Neuronal stem cell (in vitro differentiated cells): Measurements from ENCODE around the gene STX10.
A peak's percentile ranks its signal among the peaks of the same experiment; 100 is the strongest.

Experiments
- DNase-seq: peaks from one replicate; pipeline ENCODE4 v3.0.0-alpha.2; 2013; ENCODE audit warnings: low spot score
- H2AFZ ChIP-seq: one replicate; pipeline ENCODE4 v1.6.1; 2013; ENCODE audit warnings: mild to moderate bottlenecking, low read length, inconsistent platforms
- H2AK5ac ChIP-seq: 2 replicates; pipeline ENCODE4 v1.6.1; 2013; ENCODE audit warnings: low read depth, mild to moderate bottlenecking, inconsistent platforms, low read length, moderate library complexity, mixed read lengths
- H2BK120ac ChIP-seq: 2 replicates; pipeline ENCODE4 v1.6.1; 2013; ENCODE audit warnings: low read depth, mild to moderate bottlenecking, inconsistent platforms, low read length, moderate library complexity, mixed read lengths
- H2BK12ac ChIP-seq: one replicate; pipeline ENCODE4 v1.6.1; 2013; ENCODE audit warnings: low read length, inconsistent platforms
- H2BK15ac ChIP-seq: 2 replicates; pipeline ENCODE4 v1.6.1; 2013; ENCODE audit warnings: mild to moderate bottlenecking, low read length, inconsistent platforms, mixed read lengths
- H2BK5ac ChIP-seq: one replicate; pipeline ENCODE4 v1.6.1; 2013; ENCODE audit warnings: inconsistent platforms, mild to moderate bottlenecking, low read length, moderate library complexity
- H3K14ac ChIP-seq: one replicate; pipeline ENCODE4 v1.6.1; 2013; ENCODE audit warnings: low read length, inconsistent platforms
- H3K18ac ChIP-seq: 2 replicates; pipeline ENCODE4 v1.6.1; 2013; ENCODE audit warnings: low read length, inconsistent platforms
- H3K23ac ChIP-seq: 2 replicates; pipeline ENCODE4 v1.6.1; 2013; ENCODE audit warnings: low read depth, mild to moderate bottlenecking, mixed read lengths, low read length, inconsistent platforms; ENCODE audit not compliant: poor library complexity
- H3K27ac ChIP-seq: replicated peaks from 3 replicates; pipeline ENCODE4 v1.5.1; 2013; ENCODE audit warnings: low read length, inconsistent platforms
- H3K27me3 ChIP-seq, 3 experiments: 2 replicates each; pipeline ENCODE4 v1.6.1; 2013; ENCODE audit warnings: low read length in 3 of 3, mild to moderate bottlenecking in 2 of 3, inconsistent platforms in 1 of 3, low read depth in 1 of 3, mixed read lengths in 1 of 3, moderate library complexity in 1 of 3; ENCODE audit not compliant: control insufficient read depth in 3 of 3, insufficient read depth in 3 of 3
- H3K36me3 ChIP-seq, 2 donors: replicated peaks in 1 of 2; 2 replicates each; pipeline ENCODE4 v1.6.1; 2013; ENCODE audit warnings: low read length in 2 of 2; ENCODE audit not compliant: control insufficient read depth in 2 of 2, insufficient read depth in 2 of 2
- H3K4ac ChIP-seq: 2 replicates; pipeline ENCODE4 v1.6.1; 2013; ENCODE audit warnings: inconsistent platforms, mild to moderate bottlenecking, low read length, moderate library complexity
- H3K4me1 ChIP-seq, 2 donors: 1 replicate in 1 of 2; 2 replicates in 1 of 2; pipeline ENCODE4 v1.6.1; 2013; ENCODE audit warnings: low read length in 2 of 2, low read depth in 1 of 2; ENCODE audit not compliant: control insufficient read depth in 2 of 2, insufficient read depth in 1 of 2
- H3K4me2 ChIP-seq: one replicate; pipeline ENCODE4 v1.6.1; 2013; ENCODE audit warnings: mild to moderate bottlenecking, low read length, inconsistent platforms; ENCODE audit not compliant: insufficient read depth, poor library complexity, severe bottlenecking
- H3K4me3 ChIP-seq, 2 donors: 2 replicates each; pipeline ENCODE4 v1.5.1; 2013; ENCODE audit warnings: low read length in 2 of 2, mild to moderate bottlenecking in 2 of 2, inconsistent platforms in 1 of 2, moderate library complexity in 1 of 2
- H3K79me1 ChIP-seq: one replicate; pipeline ENCODE4 v1.6.1; 2013; ENCODE audit warnings: low read depth, mild to moderate bottlenecking, inconsistent platforms, low read length, moderate library complexity
- H3K9ac ChIP-seq: one replicate; pipeline ENCODE4 v1.6.1; 2013; ENCODE audit warnings: mild to moderate bottlenecking, low read depth, low read length, inconsistent platforms; ENCODE audit not compliant: poor library complexity
- H3K9me3 ChIP-seq, 2 donors: replicated peaks in 1 of 2; 2 replicates each; pipeline versions ENCODE3 to v1.6.1; 2013; ENCODE audit warnings: low read length in 2 of 2, mild to moderate bottlenecking in 2 of 2, inconsistent platforms in 1 of 2, low read depth in 1 of 2, mixed read lengths in 1 of 2, moderate library complexity in 1 of 2; ENCODE audit not compliant: control insufficient read depth in 2 of 2, insufficient read depth in 1 of 2
- H4K8ac ChIP-seq: one replicate; pipeline ENCODE4 v1.6.1; 2013; ENCODE audit warnings: low read depth, mild to moderate bottlenecking, inconsistent platforms, low read length, moderate library complexity
- H4K91ac ChIP-seq: one replicate; pipeline ENCODE4 v1.6.1; 2013; ENCODE audit warnings: low read length, low read depth, mild to moderate bottlenecking, inconsistent platforms; ENCODE audit not compliant: poor library complexity
- WGBS, 2 donors: extraction: QIAGEN DNeasy Blood & Tissue Kit; methylation state at CpG; one replicate each; pipeline ENCODE4 v1.1.7; 2013; ENCODE audit warnings: missing lambda C conversion rate in 2 of 2, mixed read lengths in 1 of 2; ENCODE audit not compliant: insufficient read length in 2 of 2, insufficient replicate concordance in 1 of 2; ENCODE audit errors: extremely low coverage in 2 of 2; 5-methylcytosine and 5-hydroxymethylcytosine counted together

The STX10 gene

GRCh38 chr19:13094771-13095392 lies 55.3 kb downstream of the STX10 start:
- Histone ChIP-seq H3K4me3 (peak overlapping the region in 1 of 2 donors; percentile 17), H3K4me1 (peaks cover 24 to 42% of the 10 kb centered on the region in 2 donors)

GRCh38 chr19:13094106-13094504 lies 56.1 kb downstream of the STX10 start:
- no peak for DNase-seq
- H3K79me1 ChIP-seq, result no peaks in the 10 kb centered on the region

More at GRCh38 chr19:13094771-13095392, 55.3 kb downstream of the STX10 start:
- no peak overlapping the region for H2BK12ac ChIP-seq
- no peak for DNase-seq
- peak overlapping the region; percentile 95 for H3K18ac ChIP-seq
- peaks cover 3 to 9% of the 10 kb centered on the region in 2 donors for H3K9me3 ChIP-seq
- peaks cover 21 to 95% (median 58%) of the 10 kb centered on the region in 3 experiments for H3K27me3 ChIP-seq
- H2BK120ac ChIP-seq, result no peak overlapping the region
- peak overlapping the region; percentile 96 for H2AK5ac ChIP-seq
- H3K79me1 ChIP-seq, result no peaks in the 10 kb centered on the region
- peak overlapping the region; percentile 56 for H3K14ac ChIP-seq
- no peak overlapping the region for H4K8ac ChIP-seq
- no peak overlapping the region for H4K91ac ChIP-seq
- H2BK5ac ChIP-seq, result peak overlapping the region; percentile 66
- WGBS, 2 donors, result no CpG with 5 or more reads among the region's 16 CpGs
- H3K4ac ChIP-seq, result no peak overlapping the region
- peaks cover 0 to under 1% of the 10 kb centered on the region in 2 donors for H3K36me3 ChIP-seq
- H2AFZ ChIP-seq, result peak overlapping the region; percentile 46
- H3K9ac ChIP-seq, result peak overlapping the region; percentile 24
- peak overlapping the region; percentile 73 for H3K23ac ChIP-seq
- no peak overlapping the region for H3K27ac ChIP-seq
- peak overlapping the region; percentile 55 for H2BK15ac ChIP-seq
- peak overlapping the region; percentile 71 for H3K4me2 ChIP-seq

More at GRCh38 chr19:13094106-13094504, 56.1 kb downstream of the STX10 start:
- Histone ChIP-seq H3K18ac (peak overlapping the region; percentile 60), H2BK15ac (no peak overlapping the region), H4K8ac (no peak overlapping the region), H4K91ac (no peak overlapping the region), H3K36me3 (no peaks in the 10 kb centered on the region), H3K4ac (no peak overlapping the region), H3K4me3 (no peak overlapping the region), H2AK5ac (peak overlapping the region; percentile 77), H2BK120ac (no peak overlapping the region), H3K14ac (no peak overlapping the region), H3K9ac (no peak overlapping the region), H2BK5ac (no peak overlapping the region), H2AFZ (no peak overlapping the region), H3K27me3 (peaks cover 13 to 95% (median 53%) of the 10 kb centered on the region in 3 experiments), H3K4me2 (no peak overlapping the region), H3K9me3 (peaks cover 3 to 4% of the 10 kb centered on the region in 2 donors), H3K27ac (no peak overlapping the region), H3K4me1 (peaks cover 24 to 42% of the 10 kb centered on the region in 2 donors), H3K23ac (no peak overlapping the region), H2BK12ac (no peak overlapping the region)
- no CpG with 5 or more reads among the region's 5 CpGs for WGBS, 2 donors
